ENCODE measurements around the gene KCNQ1.

KCNQ1 gene

GRCh38 chr11:2444821-2445745, at the start of gene KCNQ1:
KCNQ1 (plus strand) TSS chr11:2445008; CDS start chr11:2445099, 91 bp downstream.
- no peaks in the 10 kb centered on the region for H3K9me3 ChIP-seq (ENCODE audit: control insufficient read depth in 1 of 2, low read length in 2 of 2)
- H3K27me3 ChIP-seq (ENCODE audit: low read depth, low read length) = peaks cover 4% of the 10 kb centered on the region
- no peaks in the 10 kb centered on the region for H3K36me3 ChIP-seq (ENCODE audit: control insufficient read depth in 1 of 2, insufficient read depth in 2 of 2, low read length in 2 of 2)
- H3K4me1 ChIP-seq (ENCODE audit: control insufficient read depth in 1 of 2, insufficient read depth in 2 of 2, low read length in 2 of 2) = peaks cover 0 to 9% of the 10 kb centered on the region in 2 donors
- H3K27ac ChIP-seq (ENCODE audit: low read length) = peak within 1 kb of the TSS; percentile 16
- peak within 1 kb of the TSS; percentile 42 to 53 for H3K4me3 ChIP-seq (ENCODE audit: low read depth in 1 of 2, low read length in 2 of 2)

GRCh38 chr11:2395211-2395730, 49.5 kb upstream of the KCNQ1 start:
- Histone ChIP-seq H3K4me1 (ENCODE audit: control insufficient read depth in 1 of 2, insufficient read depth in 2 of 2, low read length in 2 of 2) (peaks cover 14 to 43% of the 10 kb centered on the region in 2 donors), H3K27ac (ENCODE audit: low read length) (no peak overlapping the region), H3K27me3 (ENCODE audit: low read depth, low read length) (no peaks in the 10 kb centered on the region), H3K4me3 (ENCODE audit: low read depth in 1 of 2, low read length in 2 of 2) (no peak overlapping the region), H3K9me3 (ENCODE audit: control insufficient read depth in 1 of 2, low read length in 2 of 2) (no peaks in the 10 kb centered on the region), H3K36me3 (ENCODE audit: control insufficient read depth in 1 of 2, insufficient read depth in 2 of 2, low read length in 2 of 2) (peaks cover 0 to 60% of the 10 kb centered on the region in 2 donors)

- no peaks in the 10 kb centered on the region for H3K9me3 ChIP-seq (ENCODE audit: control insufficient read depth in 1 of 2, low read length in 2 of 2)
- H3K4me3 ChIP-seq (ENCODE audit: low read depth in 1 of 2, low read length in 2 of 2) = no peak overlapping the region
- peaks cover 12 to 38% of the 10 kb centered on the region in 2 donors for H3K4me1 ChIP-seq (ENCODE audit: control insufficient read depth in 1 of 2, insufficient read depth in 2 of 2, low read length in 2 of 2)
- peaks cover 0 to 60% of the 10 kb centered on the region in 2 donors for H3K36me3 ChIP-seq (ENCODE audit: control insufficient read depth in 1 of 2, insufficient read depth in 2 of 2, low read length in 2 of 2)
- H3K27ac ChIP-seq (ENCODE audit: low read length) = no peak overlapping the region
- H3K27me3 ChIP-seq (ENCODE audit: low read depth, low read length) = no peaks in the 10 kb centered on the region
Observed at GRCh38 chr11:2395856-2396255, 49.0 kb upstream of the KCNQ1 start.

GRCh38 chr11:2396471-2396870, 48.3 kb upstream of the KCNQ1 start:
- Histone ChIP-seq H3K9me3 (ENCODE audit: control insufficient read depth in 1 of 2, low read length in 2 of 2) (no peaks in the 10 kb centered on the region), H3K4me1 (ENCODE audit: control insufficient read depth in 1 of 2, insufficient read depth in 2 of 2, low read length in 2 of 2) (peaks cover 14 to 38% of the 10 kb centered on the region in 2 donors), H3K36me3 (ENCODE audit: control insufficient read depth in 1 of 2, insufficient read depth in 2 of 2, low read length in 2 of 2) (peaks cover 0 to 56% of the 10 kb centered on the region in 2 donors), H3K27me3 (ENCODE audit: low read depth, low read length) (no peaks in the 10 kb centered on the region), H3K4me3 (ENCODE audit: low read depth in 1 of 2, low read length in 2 of 2) (no peak overlapping the region), H3K27ac (ENCODE audit: low read length) (no peak overlapping the region)

GRCh38 chr11:2397005-2397404, 47.8 kb upstream of the KCNQ1 start:
- Histone ChIP-seq H3K4me1 (ENCODE audit: control insufficient read depth in 1 of 2, insufficient read depth in 2 of 2, low read length in 2 of 2) (peaks cover 20 to 38% of the 10 kb centered on the region in 2 donors), H3K27me3 (ENCODE audit: low read depth, low read length) (no peaks in the 10 kb centered on the region), H3K27ac (ENCODE audit: low read length) (no peak overlapping the region), H3K36me3 (ENCODE audit: control insufficient read depth in 1 of 2, insufficient read depth in 2 of 2, low read length in 2 of 2) (peaks cover 0 to 50% of the 10 kb centered on the region in 2 donors), H3K9me3 (ENCODE audit: control insufficient read depth in 1 of 2, low read length in 2 of 2) (no peaks in the 10 kb centered on the region), H3K4me3 (ENCODE audit: low read depth in 1 of 2, low read length in 2 of 2) (no peak overlapping the region)

- Histone ChIP-seq H3K4me1 (ENCODE audit: control insufficient read depth in 1 of 2, insufficient read depth in 2 of 2, low read length in 2 of 2) (peaks cover 20 to 31% of the 10 kb centered on the region in 2 donors), H3K4me3 (ENCODE audit: low read depth in 1 of 2, low read length in 2 of 2) (peak overlapping the region in 1 of 2 donors; percentile 68), H3K9me3 (ENCODE audit: control insufficient read depth in 1 of 2, low read length in 2 of 2) (no peaks in the 10 kb centered on the region), H3K27me3 (ENCODE audit: low read depth, low read length) (no peaks in the 10 kb centered on the region), H3K27ac (ENCODE audit: low read length) (peak overlapping the region; percentile 92), H3K36me3 (ENCODE audit: control insufficient read depth in 1 of 2, insufficient read depth in 2 of 2, low read length in 2 of 2) (peaks cover 8 to 53% of the 10 kb centered on the region in 2 donors)
Observed at GRCh38 chr11:2398664-2399355, 46.0 kb upstream of the KCNQ1 start.

GRCh38 chr11:2399488-2400068, 45.2 kb upstream of the KCNQ1 start:
- H3K27me3 ChIP-seq (ENCODE audit: low read depth, low read length) = no peaks in the 10 kb centered on the region
- peak overlapping the region; percentile 68 to 95 for H3K4me3 ChIP-seq (ENCODE audit: low read depth in 1 of 2, low read length in 2 of 2)
- peaks cover 20 to 31% of the 10 kb centered on the region in 2 donors for H3K4me1 ChIP-seq (ENCODE audit: control insufficient read depth in 1 of 2, insufficient read depth in 2 of 2, low read length in 2 of 2)
- no peaks in the 10 kb centered on the region for H3K9me3 ChIP-seq (ENCODE audit: control insufficient read depth in 1 of 2, low read length in 2 of 2)
- peak overlapping the region; percentile 92 for H3K27ac ChIP-seq (ENCODE audit: low read length)
- H3K36me3 ChIP-seq (ENCODE audit: control insufficient read depth in 1 of 2, insufficient read depth in 2 of 2, low read length in 2 of 2) = peaks cover 8 to 50% of the 10 kb centered on the region in 2 donors

GRCh38 chr11:2400069-2400761, 44.6 kb upstream of the KCNQ1 start, which contains the start of gene TSSC4:
TSSC4 (plus strand) TSS chr11:2400750; CDS start chr11:2402634, 1,884 bp downstream.
- peaks cover 8 to 45% of the 10 kb centered on the region in 2 donors for H3K36me3 ChIP-seq (ENCODE audit: control insufficient read depth in 1 of 2, insufficient read depth in 2 of 2, low read length in 2 of 2)
- H3K27me3 ChIP-seq (ENCODE audit: low read depth, low read length) = no peaks in the 10 kb centered on the region

GRCh38 chr11:2400762-2401435, 43.9 kb upstream of the KCNQ1 start:
- peaks cover 20 to 31% of the 10 kb centered on the region in 2 donors for H3K4me1 ChIP-seq (ENCODE audit: control insufficient read depth in 1 of 2, insufficient read depth in 2 of 2, low read length in 2 of 2)
- peak overlapping the region; percentile 95 to 98 for H3K4me3 ChIP-seq (ENCODE audit: low read depth in 1 of 2, low read length in 2 of 2)
- no peaks in the 10 kb centered on the region for H3K27me3 ChIP-seq (ENCODE audit: low read depth, low read length)
- H3K36me3 ChIP-seq (ENCODE audit: control insufficient read depth in 1 of 2, insufficient read depth in 2 of 2, low read length in 2 of 2) = peaks cover 8 to 38% of the 10 kb centered on the region in 2 donors
- peak overlapping the region; percentile 92 for H3K27ac ChIP-seq (ENCODE audit: low read length)
- no peaks in the 10 kb centered on the region for H3K9me3 ChIP-seq (ENCODE audit: control insufficient read depth in 1 of 2, low read length in 2 of 2)

More at GRCh38 chr11:2400069-2400761, 44.6 kb upstream of the KCNQ1 start, which contains the start of gene TSSC4:
- H3K27ac ChIP-seq (ENCODE audit: low read length) = peak within 1 kb of the TSS; percentile 92
- peak within 1 kb of the TSS; percentile 95 to 98 for H3K4me3 ChIP-seq (ENCODE audit: low read depth in 1 of 2, low read length in 2 of 2)
- H3K9me3 ChIP-seq (ENCODE audit: control insufficient read depth in 1 of 2, low read length in 2 of 2) = no peaks in the 10 kb centered on the region
- H3K4me1 ChIP-seq (ENCODE audit: control insufficient read depth in 1 of 2, insufficient read depth in 2 of 2, low read length in 2 of 2) = peaks cover 20 to 31% of the 10 kb centered on the region in 2 donors

GRCh38 chr11:2401436-2401984, 43.3 kb upstream of the KCNQ1 start:
- H3K36me3 ChIP-seq (ENCODE audit: control insufficient read depth in 1 of 2, insufficient read depth in 2 of 2, low read length in 2 of 2) = peaks cover 8 to 33% of the 10 kb centered on the region in 2 donors
- no peaks in the 10 kb centered on the region for H3K9me3 ChIP-seq (ENCODE audit: control insufficient read depth in 1 of 2, low read length in 2 of 2)
- peak overlapping the region; percentile 92 for H3K27ac ChIP-seq (ENCODE audit: low read length)
- peaks cover 20 to 31% of the 10 kb centered on the region in 2 donors for H3K4me1 ChIP-seq (ENCODE audit: control insufficient read depth in 1 of 2, insufficient read depth in 2 of 2, low read length in 2 of 2)
- no peaks in the 10 kb centered on the region for H3K27me3 ChIP-seq (ENCODE audit: low read depth, low read length)
- H3K4me3 ChIP-seq (ENCODE audit: low read depth in 1 of 2, low read length in 2 of 2) = peak overlapping the region; percentile 95 to 98

Measured in muscle layer of duodenum (tissue), 2 donors.